ENCODE data around the gene MICU1.

The MICU1 gene

DNA sequence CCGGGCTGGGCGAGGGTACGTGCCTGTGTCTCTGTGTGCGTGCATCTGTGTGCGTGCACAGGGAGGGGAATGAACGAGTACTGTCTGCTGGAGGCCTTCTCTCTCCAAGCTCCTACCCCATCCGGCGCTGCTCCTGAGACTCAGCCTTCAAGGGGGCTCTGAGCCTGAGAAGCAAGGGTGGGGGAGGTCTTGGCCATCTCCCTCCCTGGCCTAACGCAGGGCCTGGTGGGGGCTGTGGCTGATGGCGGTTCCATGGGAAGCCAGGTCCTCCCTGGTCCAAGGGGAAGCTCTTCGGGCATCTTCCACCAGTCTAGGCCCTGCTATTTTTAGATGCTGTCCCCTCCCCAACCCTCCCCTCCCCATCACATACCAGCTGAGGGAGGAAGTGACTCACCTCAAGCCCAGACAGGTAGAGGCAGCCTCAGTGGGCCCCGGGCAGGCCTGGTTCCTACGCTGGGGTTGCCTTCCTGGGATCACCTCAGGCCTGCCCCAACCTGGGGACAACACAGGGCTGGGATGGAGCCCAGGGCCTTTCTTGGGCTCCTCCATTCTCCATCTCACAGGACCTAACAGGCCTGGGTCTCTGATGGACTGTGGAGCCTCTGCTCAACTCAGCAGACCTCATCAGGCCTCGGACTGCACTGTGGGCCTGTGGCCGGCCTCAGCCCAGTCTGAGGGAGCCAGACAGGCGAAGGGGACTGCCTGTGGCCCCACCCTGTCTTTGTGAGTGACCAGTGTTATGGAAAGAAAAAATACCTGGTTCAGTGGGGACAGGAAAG, 303.4 kb downstream of the MICU1 start:
- no peak for DNase-seq

- no peak for DNase-seq
Observed at GRCh38 chr10:72322030-72322279, 303.9 kb downstream of the MICU1 start.

DNA sequence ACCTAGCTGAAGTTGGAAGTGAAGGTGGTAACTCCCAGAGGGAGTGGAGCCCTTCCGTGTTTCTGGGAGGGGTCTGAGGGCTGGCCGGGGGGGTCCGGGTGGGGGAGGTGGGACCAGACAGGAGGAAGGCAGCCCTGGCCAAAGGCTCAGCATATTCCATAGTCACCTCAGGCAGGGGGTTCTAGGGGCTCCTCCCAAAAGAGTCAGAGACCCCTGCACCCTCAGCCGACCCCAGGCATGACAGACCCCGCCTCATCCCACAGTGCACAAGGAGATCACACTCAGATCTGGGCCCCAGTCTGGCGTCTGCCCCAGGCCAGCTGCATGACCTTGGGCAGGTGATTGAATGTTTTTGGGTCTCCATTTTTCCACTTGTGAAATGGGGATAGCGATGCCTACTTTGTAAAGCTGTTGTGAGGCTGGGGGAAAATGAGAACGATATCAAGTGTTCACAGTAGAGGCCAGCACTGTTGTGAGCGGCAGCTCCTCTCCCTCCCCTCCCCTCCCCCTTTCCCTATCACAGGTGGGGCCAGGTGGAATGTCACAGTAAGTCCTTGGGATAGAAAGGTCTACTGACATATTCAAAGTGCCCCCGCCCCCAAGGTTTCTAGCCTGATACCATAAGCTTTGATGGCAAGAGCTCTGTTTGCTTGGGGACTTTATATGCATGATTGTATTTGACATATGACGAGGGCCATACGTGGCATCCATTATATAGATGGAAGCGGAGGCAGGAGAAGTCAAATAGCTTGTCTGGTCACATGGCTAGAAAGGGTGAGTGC, 304.4 kb downstream of the MICU1 start:
- no peak for DNase-seq

GRCh38 chr10:72320676-72321247, 305.1 kb downstream of the MICU1 start:
- DNase-seq: peak; percentile 76

DNA sequence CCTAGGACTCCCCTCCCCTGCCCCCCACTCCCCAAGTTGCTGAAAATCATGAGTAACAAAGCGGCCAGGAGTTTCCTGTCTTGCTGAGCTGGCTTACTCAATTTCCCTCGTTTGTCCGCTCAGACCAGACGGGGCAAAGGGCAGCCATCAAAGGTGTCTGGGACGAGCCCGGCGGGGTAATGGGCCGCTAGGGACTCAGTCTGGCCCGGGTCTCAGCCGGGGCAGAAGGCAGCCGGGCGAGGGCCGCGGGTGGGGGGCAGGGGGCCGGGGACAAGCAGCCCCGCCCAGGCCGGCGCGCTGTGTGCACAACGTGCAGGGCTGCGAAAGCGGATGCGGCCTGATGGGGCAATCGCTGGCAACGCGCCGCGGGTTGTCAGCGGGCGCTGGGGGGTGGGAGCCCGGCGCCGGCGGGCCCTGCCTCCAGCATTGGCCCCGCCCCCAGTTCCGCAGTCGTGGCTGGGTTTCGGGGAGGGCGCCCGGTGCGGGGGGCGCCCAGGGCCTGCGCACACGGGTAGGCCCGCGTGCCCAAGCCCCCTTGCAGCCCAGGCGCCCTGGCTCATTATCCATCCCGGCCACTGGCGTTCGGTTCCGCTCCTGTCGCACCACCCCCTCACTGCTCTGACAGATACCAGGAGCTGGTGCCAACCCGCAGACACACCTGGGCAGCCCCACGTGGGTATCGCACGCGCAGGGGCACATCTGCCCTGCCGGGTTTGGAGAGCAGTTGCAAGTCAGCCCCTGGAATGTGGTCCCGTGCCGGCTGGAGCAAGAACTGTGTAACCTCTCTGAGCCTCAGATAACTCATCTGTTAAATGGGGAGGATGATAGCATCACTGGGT, 306.2 kb downstream of the MICU1 start:
- DNase-seq: peak; percentile 82

DNA sequence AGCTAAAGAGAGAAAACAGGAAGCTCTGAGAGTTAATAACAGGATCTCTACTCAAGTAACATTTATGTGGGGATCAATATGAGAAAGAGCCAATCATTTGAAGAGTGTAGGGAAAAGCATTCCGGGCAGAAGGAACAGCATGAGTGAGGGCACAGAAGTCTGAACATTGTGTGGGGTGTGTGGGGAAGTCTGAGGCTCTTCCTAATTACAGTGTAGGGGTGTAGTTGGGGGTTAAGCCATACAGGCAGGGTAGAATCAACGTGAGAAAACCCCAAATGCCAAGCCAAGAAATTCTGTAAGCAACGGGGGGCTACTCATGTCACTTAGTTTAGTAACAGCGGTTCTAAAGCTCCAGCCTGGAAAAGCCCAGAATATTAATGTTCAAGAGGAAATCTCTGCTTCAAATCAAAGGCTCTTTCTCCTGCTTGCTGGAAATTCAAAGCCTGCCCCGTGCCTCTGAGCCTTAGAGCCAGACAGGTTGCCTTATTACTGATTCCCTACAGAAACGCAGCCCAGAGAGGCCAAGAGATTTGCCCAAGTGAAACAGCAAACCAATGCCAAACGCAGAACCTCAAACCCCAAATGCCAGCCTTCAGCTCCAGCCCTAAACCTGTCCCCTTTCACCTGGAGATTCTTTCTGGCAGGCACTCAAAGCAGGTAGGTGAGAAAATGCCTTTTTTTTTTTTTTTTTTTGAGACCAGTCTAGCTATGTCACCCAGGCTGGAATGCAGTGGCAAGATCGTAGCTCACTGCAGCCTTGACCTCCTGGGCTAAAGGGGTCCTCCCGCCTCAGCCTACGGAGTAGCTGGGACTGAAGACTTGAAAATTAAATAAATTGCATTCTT, 307.2 kb downstream of the MICU1 start:
- no peak for DNase-seq
